GM21381 (cell line): ENCODE results near the gene RAB7B.

Experiments
- ATAC-seq: cut with Tn5 transposase; IDR thresholded peaks from one replicate; pipeline ENCODE4 v1.9.1; 2021; ENCODE audit warnings: mild to moderate bottlenecking, moderate library complexity; ENCODE audit not compliant: unreplicated experiment

RAB7B gene

DNA sequence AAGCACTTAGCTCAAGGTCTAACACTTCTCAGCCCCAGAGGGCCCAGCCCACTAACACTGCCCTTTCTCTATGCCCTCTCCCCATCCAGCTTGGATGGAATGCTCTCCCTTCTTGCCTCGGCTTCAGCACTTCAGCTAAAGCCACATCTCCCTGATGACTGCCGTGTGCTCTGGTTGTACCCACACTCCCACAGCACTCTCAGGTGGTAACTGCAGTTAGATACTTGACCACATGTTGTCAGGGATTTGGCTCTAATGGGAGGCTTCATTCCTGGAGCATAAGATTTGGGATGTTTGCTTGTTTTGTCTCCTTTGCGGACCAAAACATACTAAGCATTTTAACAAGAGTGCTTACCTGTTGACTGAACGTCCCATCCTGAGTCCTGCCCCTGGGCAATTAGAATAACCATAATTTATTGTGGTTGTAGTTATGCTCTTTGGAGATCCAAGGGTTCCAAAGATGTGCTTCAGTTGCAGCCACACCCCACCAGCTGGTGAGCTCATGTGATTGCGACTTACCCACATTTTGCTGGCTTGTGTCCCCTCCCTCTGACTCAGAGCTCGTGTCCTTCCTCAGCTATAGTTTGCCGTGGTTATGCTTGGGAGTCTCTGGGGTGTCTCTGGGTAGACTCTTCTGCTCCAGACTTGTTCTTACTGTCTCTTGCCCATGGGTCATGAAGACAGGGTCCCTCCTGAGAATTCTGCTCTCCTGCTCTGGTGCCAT is 52.2 kb downstream of the RAB7B start:
- ATAC-seq = no peak

DNA sequence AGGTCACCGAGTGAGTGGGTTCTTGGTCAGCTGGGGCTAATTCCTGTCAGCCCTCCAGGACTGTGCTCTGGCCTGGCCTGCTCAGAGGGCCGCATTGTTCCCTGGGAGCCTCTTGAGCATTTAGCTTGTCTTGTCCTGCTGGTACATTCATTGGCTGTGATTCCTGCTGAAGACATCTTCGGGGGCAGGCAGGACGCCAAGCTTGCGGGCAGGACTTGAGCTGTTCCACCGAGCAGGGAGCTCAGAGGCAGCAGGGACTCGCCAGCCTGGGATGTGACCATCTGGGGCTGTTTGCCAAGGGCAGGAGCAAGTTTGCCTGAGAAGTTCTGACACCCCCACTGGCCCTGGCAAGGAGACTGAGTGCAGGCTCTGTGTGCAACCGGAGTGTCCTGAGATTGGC is 52.9 kb downstream of the RAB7B start:
- no peak for ATAC-seq

DNA sequence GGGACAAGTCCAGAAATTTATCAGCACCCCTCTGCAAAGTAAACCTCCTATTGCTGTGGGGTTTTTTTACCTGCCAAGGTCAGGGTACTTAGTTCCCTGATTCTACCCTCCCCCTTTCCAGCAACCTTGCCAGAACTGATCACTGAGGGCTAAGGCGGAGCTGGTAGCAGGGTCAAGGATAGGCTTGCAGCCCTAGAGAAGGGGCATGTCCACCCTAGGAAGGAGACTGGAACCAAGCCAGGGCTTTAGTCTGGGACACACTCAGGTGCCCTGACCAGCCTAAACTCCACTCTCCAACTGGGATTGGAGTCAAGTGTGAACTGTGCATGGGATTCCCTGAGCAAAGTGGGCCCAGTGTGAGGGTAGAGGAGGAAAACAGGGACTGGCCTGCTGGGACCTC is 53.4 kb downstream of the RAB7B start:
- ATAC-seq = no peak

GRCh38 chr1:205948886-205949285 is 54.3 kb downstream of the RAB7B start:
- ATAC-seq = no peak

DNA sequence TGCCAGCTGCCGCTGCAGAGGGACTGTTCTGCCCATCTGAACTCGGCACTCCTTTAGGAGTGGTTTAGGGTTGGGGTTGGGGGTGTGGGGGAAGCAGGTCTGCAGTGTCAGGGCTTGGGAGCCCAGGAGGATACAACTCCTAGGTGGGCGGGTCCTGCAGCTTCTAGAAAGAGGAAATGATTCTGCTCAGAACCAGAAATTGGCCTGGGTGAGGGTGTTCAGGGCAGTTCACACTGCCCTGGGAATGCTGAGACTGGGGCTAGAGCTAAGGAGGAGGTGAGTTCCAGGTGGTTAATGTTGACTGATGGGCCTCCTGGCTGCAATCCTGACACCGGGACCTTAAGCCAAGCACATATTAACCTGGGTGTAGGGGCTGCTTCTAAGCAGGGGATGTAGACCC is 55.2 kb downstream of the RAB7B start:
- ATAC-seq = no peak

- ATAC-seq = no peak
Observed at GRCh38 chr1:205947024-205947423, 56.2 kb downstream of the RAB7B start.

DNA sequence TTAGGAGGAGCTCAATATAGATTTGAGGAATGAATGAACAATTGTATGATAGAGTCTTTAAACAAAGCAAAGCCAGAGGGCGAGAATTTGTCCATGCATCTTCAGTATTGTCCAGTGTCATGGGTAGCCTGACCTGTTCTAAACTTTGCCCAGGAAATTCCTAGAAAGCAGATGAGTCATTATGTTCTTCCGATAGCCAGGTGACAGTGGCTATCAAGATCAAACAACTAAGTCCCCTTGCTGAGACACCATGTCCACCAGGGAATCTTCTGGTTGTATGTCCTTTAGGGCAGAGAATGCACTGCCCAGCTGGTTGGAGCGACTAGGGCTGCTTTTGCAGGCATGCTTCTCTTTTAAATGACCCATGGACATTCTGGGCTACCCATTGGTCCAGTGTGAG is 58.1 kb downstream of the RAB7B start:
- no peak for ATAC-seq

GRCh38 chr1:205944525-205944924 is 58.7 kb downstream of the RAB7B start:
- no peak for ATAC-seq

GRCh38 chr1:205943245-205943644 is 60.0 kb downstream of the RAB7B start, which contains the start of gene SLC26A9:
SLC26A9 (minus strand) TSS chr1:205943456; CDS start chr1:205935820, 7,636 bp downstream.
- ATAC-seq = no peak

GRCh38 chr1:205942631-205943159 is 60.5 kb downstream of the RAB7B start:
- no peak for ATAC-seq

- ATAC-seq = no peak
Observed at GRCh38 chr1:205940710-205941109, 62.5 kb downstream of the RAB7B start.

- no peak for ATAC-seq
Observed at GRCh38 chr1:205939690-205940330, 63.4 kb downstream of the RAB7B start.

DNA sequence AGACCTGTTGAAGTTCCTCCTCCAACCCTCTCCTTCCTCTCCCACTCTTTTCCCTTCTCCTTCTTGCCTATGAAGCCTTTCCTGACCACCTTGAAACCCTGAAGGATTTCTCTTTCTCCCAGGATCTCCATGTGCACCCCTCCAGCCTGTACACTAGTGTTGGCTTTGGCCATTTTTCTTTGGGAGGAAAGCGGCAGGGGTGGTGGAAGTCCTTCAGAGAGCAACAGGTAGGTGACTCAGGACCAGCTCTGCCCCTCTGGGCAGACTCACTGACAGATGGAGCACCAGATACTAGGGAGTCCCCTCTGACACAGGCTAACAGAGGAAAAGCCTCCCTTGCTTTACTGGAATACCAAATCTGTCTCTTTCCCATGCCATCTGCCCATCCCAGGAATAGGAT is 64.5 kb downstream of the RAB7B start:
- ATAC-seq = no peak

GRCh38 chr1:205936846-205937586 is 66.2 kb downstream of the RAB7B start:
- ATAC-seq = no peak

DNA sequence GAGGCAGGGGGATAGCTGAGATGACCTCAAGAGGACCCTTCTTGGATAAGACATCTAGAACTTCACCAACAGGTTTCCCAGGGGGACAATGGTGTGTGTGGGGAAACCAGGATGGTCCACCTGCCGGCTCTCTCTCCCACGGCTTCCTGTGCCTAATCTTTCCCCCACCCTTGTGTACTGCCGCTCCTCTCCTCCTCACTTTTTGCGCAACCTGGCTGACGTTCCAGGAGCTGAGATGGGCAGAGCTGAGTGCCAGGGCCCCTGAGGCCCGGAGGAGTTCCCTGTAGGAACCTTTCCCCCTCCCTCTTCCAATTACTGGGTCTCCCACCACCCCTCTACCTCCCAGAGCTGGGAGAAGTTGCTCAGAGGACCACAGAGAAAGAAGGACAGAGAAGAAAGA is 66.9 kb downstream of the RAB7B start:
- ATAC-seq = no peak

- ATAC-seq = no peak
Observed at GRCh38 chr1:205935869-205936268, 67.3 kb downstream of the RAB7B start.

DNA sequence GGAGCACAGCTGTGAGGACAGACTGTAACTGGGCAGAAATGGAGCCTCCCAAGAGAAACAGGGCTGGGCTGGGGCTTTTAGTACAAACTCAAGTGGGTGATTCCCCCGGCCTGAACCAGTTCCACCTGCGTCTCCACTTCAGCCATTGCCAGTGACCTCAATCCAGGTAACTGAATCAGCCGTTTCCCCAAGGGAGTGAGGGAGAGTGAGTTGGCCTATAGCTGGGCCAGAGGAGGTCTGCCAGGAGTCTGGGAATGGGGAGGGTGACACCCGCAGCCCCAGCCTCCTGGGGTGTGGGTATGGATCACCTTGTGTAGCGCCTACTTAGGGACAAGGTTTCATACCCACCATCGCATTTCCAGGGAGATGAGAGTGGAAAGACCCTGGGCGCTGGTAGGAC is 68.4 kb downstream of the RAB7B start:
- ATAC-seq = no peak

DNA sequence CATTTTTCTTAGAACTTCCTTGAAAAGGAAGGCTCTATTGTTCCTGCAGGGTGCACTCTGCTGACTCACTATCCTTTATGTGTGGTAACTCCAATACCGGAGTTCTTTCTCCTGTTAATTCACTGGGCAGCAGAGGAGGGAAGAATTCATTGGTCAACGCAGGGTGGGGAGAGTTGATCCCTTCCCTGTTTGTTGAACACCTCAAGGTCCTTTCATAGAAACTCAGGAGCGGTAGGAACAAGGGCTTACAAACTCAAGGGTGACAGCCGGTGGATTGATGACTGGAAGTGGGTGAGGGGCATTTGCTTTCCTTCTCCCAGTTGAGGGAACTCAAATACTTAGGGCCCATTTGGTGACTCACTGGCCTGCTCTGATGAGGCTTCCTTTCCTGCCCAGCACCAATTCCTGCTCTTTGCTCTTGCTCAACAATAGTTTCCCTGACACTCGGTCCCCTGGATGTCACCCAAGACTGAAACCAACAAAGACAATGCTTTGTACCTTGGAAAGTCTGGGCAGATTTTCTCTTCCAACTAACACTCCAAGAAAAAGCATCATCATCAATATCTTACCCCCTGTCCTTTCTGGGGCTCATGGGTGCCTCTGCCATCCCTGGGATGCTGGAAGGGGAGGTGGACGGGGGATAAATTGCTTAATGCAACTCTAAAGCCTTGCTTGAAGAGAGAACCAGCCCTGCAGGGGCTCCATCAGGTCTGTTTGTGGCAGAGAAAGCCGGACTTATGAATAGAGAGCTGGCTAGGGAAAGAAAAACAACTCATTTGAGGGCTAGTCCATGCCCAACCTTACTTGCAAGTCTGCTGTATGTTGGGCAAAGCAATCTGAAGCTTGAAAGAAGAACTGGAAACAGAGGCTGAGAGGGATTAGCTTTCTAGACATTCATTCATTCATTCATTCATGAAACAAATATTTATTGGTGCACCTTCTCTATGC is 69.2 kb downstream of the RAB7B start:
- no peak for ATAC-seq

DNA sequence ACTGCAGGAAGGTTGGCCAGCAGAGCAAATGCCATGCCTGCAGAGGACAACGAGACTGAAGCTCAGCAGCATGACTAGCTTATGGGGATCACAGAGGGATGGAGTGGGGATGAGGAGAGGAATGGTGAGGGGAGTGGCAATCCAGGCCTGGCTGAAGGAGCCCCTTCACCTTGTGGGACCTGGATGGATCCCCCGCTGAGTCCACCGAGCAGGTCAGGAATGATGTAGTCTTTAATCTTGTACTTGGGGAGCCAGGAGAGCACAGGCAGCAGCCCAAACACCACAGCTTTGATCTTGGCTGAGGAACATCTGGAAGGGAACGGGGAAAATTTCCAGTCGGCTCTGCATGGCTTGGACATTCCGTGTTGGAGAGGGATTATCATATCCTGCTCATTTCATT is 70.4 kb downstream of the RAB7B start:
- ATAC-seq = no peak

- ATAC-seq = no peak
Observed at GRCh38 chr1:205930799-205931281, 72.4 kb downstream of the RAB7B start.
